SJCRH30 (cell line): ENCODE results near the gene CARF. TPM values are rescaled to one million over a fixed set of nuclear protein-coding genes. Genes with fewer than 3 reads are reported as not detected.

Source experiments
- DNase-seq, 2 experiments: peaks; one replicate each; pipeline ENCODE4 v3.0.0-alpha.2; 2015 to 2020
- H3K27ac ChIP-seq: fragments of 250-450 bp; sonication (Bioruptor Pico); 2 replicates; pipeline ENCODE4 v1.5.1; 2020; ENCODE audit warnings: mild to moderate bottlenecking, moderate library complexity
- H3K27me3 ChIP-seq: fragments of 250-450 bp; sonication (Bioruptor Pico); 2 replicates; pipeline ENCODE4 v1.5.1; 2020; ENCODE audit warnings: mild to moderate bottlenecking, moderate library complexity
- H3K36me3 ChIP-seq: fragments of 250-450 bp; sonication (Bioruptor Pico); 2 replicates; pipeline ENCODE4 v1.5.1; 2020; ENCODE audit warnings: mild to moderate bottlenecking, moderate library complexity
- H3K4me1 ChIP-seq: fragments of 250-450 bp; sonication (Bioruptor Pico); 2 replicates; pipeline ENCODE4 v1.5.1; 2020; ENCODE audit warnings: mild to moderate bottlenecking, moderate library complexity
- H3K4me3 ChIP-seq: fragments of 250-450 bp; sonication (Bioruptor Pico); 2 replicates; pipeline ENCODE4 v1.5.1; 2020; ENCODE audit warnings: mild to moderate bottlenecking, moderate library complexity
- H3K9me3 ChIP-seq: fragments of 250-450 bp; sonication (Bioruptor Pico); replicated peaks from 2 replicates; pipeline ENCODE4 v1.5.1; 2020; ENCODE audit warnings: mild to moderate bottlenecking, moderate library complexity
- total RNA-seq: library from RNA; depleted of rRNA; stranded (reverse); fragments of >200 nt; shearing (Covaris generic); gene quantifications from 2 replicates; pipeline ENCODE4 v1.2.3, GENCODE V29; 2014; rRNA removed

CARF gene
- total RNA-seq, 1 experiment from 2014 or later = 5.8 TPM

- no peak overlapping the region for H3K27ac ChIP-seq
- no peaks in the 10 kb centered on the region for H3K36me3 ChIP-seq
- DNase-seq = no peak
- H3K4me3 ChIP-seq = no peak overlapping the region
- H3K4me1 ChIP-seq = peaks cover 5% of the 10 kb centered on the region; the same call in 1 of the 2 replicates
- no peaks in the 10 kb centered on the region for H3K27me3 ChIP-seq
- no peaks in the 10 kb centered on the region for H3K9me3 ChIP-seq
These were observed 109.9 kb downstream of the CARF start for GRCh38 chr2:203021991-203022390.

DNA sequence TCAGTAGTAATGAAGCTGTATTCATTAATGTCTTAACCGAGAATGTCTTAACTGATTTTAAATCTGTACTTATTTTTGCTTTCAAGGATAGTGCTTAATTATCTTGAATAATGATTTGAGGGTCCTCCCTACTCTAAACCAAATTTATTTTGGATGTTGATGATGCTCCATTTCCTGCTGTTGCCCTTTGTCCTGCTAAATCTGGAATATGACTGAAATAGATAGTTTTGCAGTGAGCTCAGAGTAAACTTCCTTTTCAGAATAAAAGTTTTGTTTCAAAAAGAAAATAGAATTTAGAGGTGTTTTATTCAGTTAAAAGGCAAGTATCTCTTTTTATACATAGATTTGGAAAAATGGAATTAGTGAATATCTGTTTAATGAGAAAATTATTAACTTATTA is 110.7 kb downstream of the CARF start:
- Histone ChIP-seq H3K4me3 (no peak overlapping the region), H3K9me3 (no peaks in the 10 kb centered on the region), H3K36me3 (no peaks in the 10 kb centered on the region), H3K27me3 (no peaks in the 10 kb centered on the region), H3K27ac (no peak overlapping the region), H3K4me1 (peaks cover under 1% of the 10 kb centered on the region; the same call in 1 of the 2 replicates)
- no peak for DNase-seq

DNA sequence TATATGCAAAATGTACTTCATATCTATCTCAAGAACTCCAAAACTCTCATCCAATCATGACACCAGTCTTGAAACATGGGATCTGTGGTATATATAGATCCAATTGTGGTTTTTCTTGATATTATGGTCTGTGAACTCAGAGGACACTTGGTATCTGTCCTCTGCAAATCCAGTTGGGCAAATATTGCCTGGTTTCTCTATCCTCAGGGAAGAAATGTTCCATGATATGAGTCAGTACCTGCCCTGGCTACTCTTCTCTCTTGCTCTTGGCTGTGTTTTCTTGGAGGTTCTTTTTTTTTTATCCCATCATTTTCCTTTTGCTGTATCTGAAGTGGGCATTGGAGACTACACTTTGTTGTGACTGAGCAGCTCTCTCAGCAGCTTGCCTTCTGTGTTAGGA is 113.5 kb downstream of the CARF start:
- DNase-seq = no peak
- H3K27ac ChIP-seq = no peak overlapping the region
- no peaks in the 10 kb centered on the region for H3K36me3 ChIP-seq
- no peak overlapping the region for H3K4me3 ChIP-seq
- H3K27me3 ChIP-seq = no peaks in the 10 kb centered on the region
- H3K4me1 ChIP-seq = no peaks in the 10 kb centered on the region
- no peaks in the 10 kb centered on the region for H3K9me3 ChIP-seq

- Histone ChIP-seq H3K4me1 (no peaks in the 10 kb centered on the region), H3K27me3 (no peaks in the 10 kb centered on the region), H3K9me3 (no peaks in the 10 kb centered on the region), H3K4me3 (no peak overlapping the region), H3K27ac (no peak overlapping the region), H3K36me3 (no peaks in the 10 kb centered on the region)
- no peak for DNase-seq
These were observed 118.5 kb downstream of the CARF start for GRCh38 chr2:203030545-203030944.

GRCh38 chr2:203030991-203031390 is 118.9 kb downstream of the CARF start:
- H3K9me3 ChIP-seq = no peaks in the 10 kb centered on the region
- no peak for DNase-seq
- H3K4me1 ChIP-seq = no peaks in the 10 kb centered on the region
- H3K27ac ChIP-seq = no peak overlapping the region
- no peak overlapping the region for H3K4me3 ChIP-seq
- H3K36me3 ChIP-seq = no peaks in the 10 kb centered on the region
- H3K27me3 ChIP-seq = no peaks in the 10 kb centered on the region

GRCh38 chr2:203033395-203033794 is 121.3 kb downstream of the CARF start:
- Histone ChIP-seq H3K27me3 (no peaks in the 10 kb centered on the region), H3K4me3 (no peak overlapping the region), H3K4me1 (no peaks in the 10 kb centered on the region), H3K36me3 (no peaks in the 10 kb centered on the region; the same call in 1 of the 2 replicates), H3K9me3 (no peaks in the 10 kb centered on the region), H3K27ac (no peak overlapping the region)
- no peak for DNase-seq

- Histone ChIP-seq H3K4me1 (no peaks in the 10 kb centered on the region), H3K36me3 (no peaks in the 10 kb centered on the region; the same call in 1 of the 2 replicates), H3K4me3 (no peak overlapping the region), H3K27me3 (no peaks in the 10 kb centered on the region), H3K27ac (no peak overlapping the region), H3K9me3 (no peaks in the 10 kb centered on the region)
- DNase-seq = no peak
These were observed 123.9 kb downstream of the CARF start for GRCh38 chr2:203035879-203036470.

Other genes starting within 250 kb of the CARF start
- 4.8 and 5.8 TPM in 2 replicates for gene ICA1L, start 40.5 kb upstream of the CARF start, total RNA-seq
- 92.4 and 94.0 TPM in 2 replicates for gene WDR12, start 602 bp upstream of the CARF start, total RNA-seq
- gene NBEAL1, start 102.6 kb downstream of the CARF start, total RNA-seq = 8.9 and 11.6 TPM in 2 replicates